Left lung (tissue), 10 donors: ENCODE data around the gene CMPK1. TPM values are rescaled to one million over a fixed set of nuclear protein-coding genes. Genes with fewer than 3 reads are reported as not detected.

Experiments used
- ATAC-seq: fragments of 200-7000 bp; cut with Tn5 transposase; one replicate; pipeline ENCODE4 v1.9.1; 2020; ENCODE audit warnings: moderate library complexity
- DNase-seq, 4 donors: peaks; one replicate each; pipeline ENCODE4 v3.0.0-alpha.2; 2013 to 2020
- H3K27ac ChIP-seq, 2 donors: fragments of 200-600 bp; sonication (generic) in 1 of 2; one replicate each; pipeline versions ENCODE4 v1.5.0 to v1.8.0; 2020 to 2021
- H3K27me3 ChIP-seq, 2 donors: fragments of 200-600 bp; sonication (generic) in 1 of 2; one replicate each; pipeline versions ENCODE4 v1.5.0 to v1.8.0; 2020 to 2021
- H3K36me3 ChIP-seq, 2 donors: fragments of 200-600 bp; sonication (generic) in 1 of 2; one replicate each; pipeline versions ENCODE4 v1.5.0 to v1.8.0; 2020 to 2021
- H3K4me1 ChIP-seq, 2 donors: fragments of 200-600 bp; one replicate each; pipeline ENCODE4 v1.8.0; 2021
- H3K4me3 ChIP-seq, 2 donors: fragments of 200-600 bp; sonication (generic) in 1 of 2; one replicate each; pipeline versions ENCODE4 v1.5.0 to v1.8.0; 2020 to 2021; ENCODE audit warnings: mild to moderate bottlenecking in 1 of 2
- H3K9me3 ChIP-seq, 2 donors: fragments of 200-600 bp; sonication (generic) in 1 of 2; one replicate each; pipeline versions ENCODE4 v1.5.0 to v1.8.0; 2020 to 2021
- intact Hi-C, 2 donors: fragments of 100-400 bp; cut with DNase I; formaldehyde crosslinking; loops; one replicate each; pipeline versions ENCODE4 v1.11.2 to v1.14.2; 2022
- polyA plus RNA-seq, 6 donors: library from polyadenylated mRNA; unstranded; fragments of 120-200 nt; gene quantifications; one replicate each; pipeline ENCODE4 v1.2.1, GENCODE V29; 2013; ENCODE audit not compliant: insufficient read length in 6 of 6
- total RNA-seq, 2 donors: library from RNA; stranded (reverse); fragmentation: NEBNext Ultra II Directional; extraction: Animal tissue kit (Norgen Biotek cat#: 25700); gene quantifications; one replicate each; pipeline ENCODE4 v1.2.1, GENCODE V29; 2021
- TF ChIP-seq, protein P1 (sequence below), 2 donors: fragments of 200-600 bp; sonication (generic) in 1 of 2; IDR thresholded peaks; one replicate each; pipeline versions ENCODE4 v1.5.0 to v1.8.0; 2021; ENCODE audit warnings: antibody characterized with exemption in 2 of 2
- donor health status: DM: no; HTN: yes; CAD: no.
- donor health status: DM: no; HTN: no; CAD: no.

CMPK1 gene
- total and polyA plus RNA-seq, 8 donors = 76.2 to 128 (median 94.6) TPM

DNA sequence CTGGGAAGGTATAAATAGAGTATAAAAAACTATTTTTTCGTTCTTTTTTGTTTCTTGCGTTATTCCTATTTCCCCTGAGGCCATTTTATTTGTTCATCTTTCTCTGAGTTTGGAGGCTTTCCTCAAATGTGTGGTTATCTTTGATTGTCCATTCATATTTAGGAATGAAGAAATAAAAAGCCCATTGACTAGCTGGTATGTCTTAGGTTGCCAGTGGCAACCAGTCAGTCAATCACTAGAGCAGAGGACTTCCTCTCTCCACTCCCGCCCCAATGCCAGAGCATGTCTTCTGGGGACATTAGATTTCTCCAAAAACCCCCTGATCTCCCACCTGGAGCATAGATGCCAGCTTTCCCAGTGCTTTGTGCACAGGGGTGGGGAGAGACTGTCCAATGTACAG, 61.8 kb downstream of the CMPK1 start:
- ATAC-seq = no peak
- intact Hi-C loops = no loop called here
- peaks cover 0 to 44% of the 10 kb centered on the region in 2 donors for H3K27me3 ChIP-seq

DNA sequence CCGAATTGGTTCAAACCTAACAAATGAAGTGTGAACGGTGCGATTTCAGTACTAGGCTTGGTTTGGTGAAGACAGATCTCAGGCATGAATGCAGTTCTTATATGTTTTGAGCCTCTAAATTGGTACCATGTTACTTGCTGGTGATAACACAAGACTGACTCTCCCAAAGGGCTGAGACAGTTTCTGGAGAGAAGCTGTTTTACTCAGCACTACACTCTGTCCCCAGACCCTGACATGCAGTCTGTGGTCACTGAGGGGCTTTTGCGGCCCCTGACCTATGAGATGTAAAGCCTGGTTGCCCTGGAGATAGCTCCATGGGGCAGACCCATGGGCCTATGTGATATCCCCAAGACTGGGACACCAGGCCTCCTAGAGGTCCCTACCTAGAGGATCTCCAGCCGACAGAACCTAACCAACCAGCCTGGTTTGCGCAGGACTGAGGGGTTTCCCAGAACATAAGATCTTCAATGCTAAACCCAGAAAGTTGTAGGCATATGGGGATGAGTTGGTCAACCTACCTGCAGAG, 63.1 kb downstream of the CMPK1 start:
- ATAC-seq (no peak), DNase-seq (no peak)
- Histone ChIP-seq H3K9me3 (no peaks in the 10 kb centered on the region), H3K4me3 (no peak overlapping the region), H3K27ac (no peak overlapping the region), H3K4me1 (no peaks in the 10 kb centered on the region), H3K36me3 (no peaks in the 10 kb centered on the region), H3K27me3 (peaks cover 0 to 38% of the 10 kb centered on the region in 2 donors)
- intact Hi-C loops = no loop called here
- TF ChIP-seq, protein P1, sequence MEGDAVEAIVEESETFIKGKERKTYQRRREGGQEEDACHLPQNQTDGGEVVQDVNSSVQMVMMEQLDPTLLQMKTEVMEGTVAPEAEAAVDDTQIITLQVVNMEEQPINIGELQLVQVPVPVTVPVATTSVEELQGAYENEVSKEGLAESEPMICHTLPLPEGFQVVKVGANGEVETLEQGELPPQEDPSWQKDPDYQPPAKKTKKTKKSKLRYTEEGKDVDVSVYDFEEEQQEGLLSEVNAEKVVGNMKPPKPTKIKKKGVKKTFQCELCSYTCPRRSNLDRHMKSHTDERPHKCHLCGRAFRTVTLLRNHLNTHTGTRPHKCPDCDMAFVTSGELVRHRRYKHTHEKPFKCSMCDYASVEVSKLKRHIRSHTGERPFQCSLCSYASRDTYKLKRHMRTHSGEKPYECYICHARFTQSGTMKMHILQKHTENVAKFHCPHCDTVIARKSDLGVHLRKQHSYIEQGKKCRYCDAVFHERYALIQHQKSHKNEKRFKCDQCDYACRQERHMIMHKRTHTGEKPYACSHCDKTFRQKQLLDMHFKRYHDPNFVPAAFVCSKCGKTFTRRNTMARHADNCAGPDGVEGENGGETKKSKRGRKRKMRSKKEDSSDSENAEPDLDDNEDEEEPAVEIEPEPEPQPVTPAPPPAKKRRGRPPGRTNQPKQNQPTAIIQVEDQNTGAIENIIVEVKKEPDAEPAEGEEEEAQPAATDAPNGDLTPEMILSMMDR (IDR thresholded peaks at IDR 0.05) = no peak

More for the DNA sequence above, 61.8 kb downstream of the CMPK1 start:
- Histone ChIP-seq H3K27ac (no peak overlapping the region), H3K4me1 (no peaks in the 10 kb centered on the region), H3K9me3 (no peaks in the 10 kb centered on the region), H3K36me3 (no peaks in the 10 kb centered on the region), H3K4me3 (no peak overlapping the region)
- DNase-seq = no peak
- TF ChIP-seq, protein P1 (IDR thresholded peaks at IDR 0.05) = no peak

DNA sequence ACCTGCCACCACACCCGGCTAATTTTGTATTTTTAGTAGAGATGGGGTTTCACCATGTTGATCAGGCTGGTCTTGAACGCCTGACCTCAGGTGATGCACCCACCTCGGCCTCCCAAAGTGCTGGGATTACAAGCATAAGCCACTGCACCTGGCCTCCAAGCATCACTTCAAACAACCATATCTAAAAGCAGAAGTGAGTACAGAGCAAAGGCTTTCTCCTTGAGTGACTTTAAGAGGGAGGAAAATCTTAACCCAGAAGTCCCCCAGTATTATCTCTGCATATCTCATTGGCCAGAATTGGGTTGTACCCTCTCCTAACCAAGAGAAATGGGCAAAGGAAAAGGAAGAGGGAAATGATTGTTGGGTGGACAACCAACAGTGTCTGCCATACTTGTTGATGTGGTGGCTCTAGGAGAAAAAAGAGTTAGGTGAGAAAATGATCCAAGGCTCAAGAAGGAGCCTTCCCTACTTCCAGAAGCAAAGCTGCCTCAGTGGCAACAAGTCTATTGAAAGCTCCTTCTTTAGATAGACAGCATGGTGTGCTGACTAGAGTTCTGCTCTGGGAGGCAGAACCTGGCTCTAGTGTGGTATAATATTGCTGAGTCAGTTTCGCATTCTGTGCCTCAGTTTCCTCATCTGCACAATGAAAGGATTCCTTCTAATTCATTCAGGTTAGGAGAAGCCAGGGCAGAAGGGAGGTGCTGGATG, 65.7 kb downstream of the CMPK1 start:
- intact Hi-C loops = no loop called here
- Histone ChIP-seq H3K27me3 (peaks cover 0 to 17% of the 10 kb centered on the region in 2 donors), H3K9me3 (no peaks in the 10 kb centered on the region), H3K36me3 (no peaks in the 10 kb centered on the region), H3K27ac (no peak overlapping the region), H3K4me3 (no peak overlapping the region), H3K4me1 (no peaks in the 10 kb centered on the region)
- no peak for ATAC-seq
- TF ChIP-seq, protein P1 (IDR thresholded peaks at IDR 0.05) = no peak
- DNase-seq = no peak

DNA sequence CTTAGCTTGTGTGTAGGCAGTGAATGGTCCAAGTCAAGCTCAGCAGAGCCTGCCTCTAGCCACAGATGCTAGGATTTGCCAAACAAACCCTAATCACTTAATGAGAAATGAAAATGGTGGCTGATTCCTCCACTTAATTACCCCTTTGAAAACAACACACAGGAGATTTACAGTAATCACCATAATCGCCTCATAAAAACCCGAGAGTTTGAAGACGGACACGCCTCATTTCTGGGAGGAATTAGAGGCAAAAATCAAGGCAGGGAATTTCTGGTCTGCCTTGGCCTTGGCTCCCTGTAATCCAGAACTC, 66.2 kb downstream of the CMPK1 start:
- Histone ChIP-seq H3K36me3 (no peaks in the 10 kb centered on the region), H3K4me1 (no peaks in the 10 kb centered on the region), H3K27ac (no peak overlapping the region), H3K4me3 (no peak overlapping the region), H3K9me3 (no peaks in the 10 kb centered on the region), H3K27me3 (peaks cover 0 to 17% of the 10 kb centered on the region in 2 donors)
- TF ChIP-seq, protein P1 (IDR thresholded peaks at IDR 0.05) = no peak
- no peak for ATAC-seq
- intact Hi-C loops = no loop called here
- DNase-seq = no peak

DNA sequence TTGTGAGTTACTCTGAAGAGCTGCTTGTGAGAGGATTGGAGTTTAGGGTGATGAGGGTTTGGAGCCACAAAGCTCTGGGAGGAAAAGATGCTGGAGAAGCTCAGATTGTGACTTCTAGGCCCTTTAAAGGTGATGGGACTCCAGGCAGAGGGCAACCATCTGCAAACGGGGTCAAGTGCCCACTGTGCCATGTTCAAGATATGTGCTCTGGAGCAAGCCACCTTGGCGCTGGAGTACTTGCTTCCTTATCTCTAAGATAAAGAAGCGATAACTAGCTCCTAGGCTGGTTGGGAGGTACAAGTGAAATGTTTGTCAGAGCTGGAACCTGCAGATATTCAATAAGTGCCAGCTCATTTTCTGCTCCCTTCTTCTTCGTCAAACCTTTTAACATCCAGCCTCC, 68.2 kb downstream of the CMPK1 start:
- TF ChIP-seq, protein P1 (IDR thresholded peaks at IDR 0.05) = no peak
- ATAC-seq = no peak
- DNase-seq = no peak
- Histone ChIP-seq H3K9me3 (no peaks in the 10 kb centered on the region), H3K27ac (no peak overlapping the region), H3K4me1 (no peaks in the 10 kb centered on the region), H3K27me3 (peaks cover 0 to 29% of the 10 kb centered on the region in 2 donors), H3K4me3 (no peak overlapping the region), H3K36me3 (no peaks in the 10 kb centered on the region)
- intact Hi-C loops = no loop called here
